Stimulated activated naive B cell treated with anti-CD40 and anti-IgM and Interleukin-4, amounts not matched to agents 10 μg/mL and 1 μg/mL and 100 μg/mL, for 72 hours (primary cell): Measurements from ENCODE around the gene KLHL17.
"Not testable (repeated sequence)": the region's sequence is repeated elsewhere in the genome, so short reads cannot be mapped to it uniquely, and the experiment has no call there.

Experiments used
- ATAC-seq, 2 donors: fragments of 150-1000 bp; cut with Tn5 transposase; replicated peaks; 2 replicates each; pipeline ENCODE4 v1.10.0; 2021; ENCODE audit warnings: moderate library complexity in 1 of 2
- DNase-seq: peaks from one replicate; pipeline ENCODE4 v3.0.0; 2021
- H3K27ac Mint-ChIP-seq: one replicate; pipeline ENCODE4 v1.8.0; 2022; ENCODE audit warnings: mild to moderate bottlenecking, mixed read lengths
- H3K27me3 Mint-ChIP-seq, 2 donors: one replicate each; pipeline ENCODE4 v1.8.0; 2022; ENCODE audit warnings: mixed read lengths in 2 of 2
- H3K36me3 Mint-ChIP-seq, 2 donors: one replicate each; pipeline ENCODE4 v1.8.0; 2022; ENCODE audit warnings: mixed read lengths in 2 of 2, mild to moderate bottlenecking in 1 of 2
- H3K4me1 Mint-ChIP-seq, 2 donors: one replicate each; pipeline ENCODE4 v1.8.0; 2022; ENCODE audit warnings: mixed read lengths in 2 of 2, mild to moderate bottlenecking in 1 of 2
- H3K4me3 Mint-ChIP-seq, 2 donors: one replicate each; pipeline ENCODE4 v1.8.0; 2022; ENCODE audit warnings: mild to moderate bottlenecking in 2 of 2, mixed read lengths in 2 of 2, moderate library complexity in 1 of 2
- H3K9me3 Mint-ChIP-seq, 2 donors: one replicate each; pipeline ENCODE4 v1.8.0; 2022; ENCODE audit warnings: mixed read lengths in 2 of 2, mild to moderate bottlenecking in 1 of 2

Gene KLHL17

DNA sequence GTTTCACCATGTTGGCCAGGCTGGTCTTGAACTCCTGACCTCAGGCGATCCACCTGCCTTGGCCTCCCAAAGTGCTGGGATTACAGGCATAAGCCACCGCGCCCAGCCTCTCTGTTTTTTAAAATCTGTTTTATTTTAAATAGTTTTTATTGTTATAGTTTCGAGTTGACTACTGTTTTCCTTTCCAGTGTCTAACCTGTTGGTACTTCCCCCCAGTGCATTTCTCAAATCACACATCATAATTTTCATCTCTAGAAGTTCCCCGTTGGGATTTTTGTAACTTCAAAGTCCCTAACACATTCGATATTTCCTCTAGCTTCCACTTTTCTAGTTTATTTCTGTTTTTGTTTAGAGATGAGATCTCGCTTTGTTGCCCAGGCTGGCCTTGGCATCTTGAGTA is 32.0 kb downstream of the KLHL17 start:
- peaks cover 9 to 13% of the 10 kb centered on the region in 2 donors for H3K9me3 Mint-ChIP-seq
- peaks cover 4 to 7% of the 10 kb centered on the region in 2 donors for H3K36me3 Mint-ChIP-seq
- H3K27ac Mint-ChIP-seq, result no peak overlapping the region
- H3K27me3 Mint-ChIP-seq, result peaks cover 45 to 82% of the 10 kb centered on the region in 2 donors
- DNase-seq (no peak), ATAC-seq (peak in 1 of 2 donors; percentile 48)
- H3K4me3 Mint-ChIP-seq, result no peak overlapping the region
- peaks cover 11 to 13% of the 10 kb centered on the region in 2 donors for H3K4me1 Mint-ChIP-seq

DNA sequence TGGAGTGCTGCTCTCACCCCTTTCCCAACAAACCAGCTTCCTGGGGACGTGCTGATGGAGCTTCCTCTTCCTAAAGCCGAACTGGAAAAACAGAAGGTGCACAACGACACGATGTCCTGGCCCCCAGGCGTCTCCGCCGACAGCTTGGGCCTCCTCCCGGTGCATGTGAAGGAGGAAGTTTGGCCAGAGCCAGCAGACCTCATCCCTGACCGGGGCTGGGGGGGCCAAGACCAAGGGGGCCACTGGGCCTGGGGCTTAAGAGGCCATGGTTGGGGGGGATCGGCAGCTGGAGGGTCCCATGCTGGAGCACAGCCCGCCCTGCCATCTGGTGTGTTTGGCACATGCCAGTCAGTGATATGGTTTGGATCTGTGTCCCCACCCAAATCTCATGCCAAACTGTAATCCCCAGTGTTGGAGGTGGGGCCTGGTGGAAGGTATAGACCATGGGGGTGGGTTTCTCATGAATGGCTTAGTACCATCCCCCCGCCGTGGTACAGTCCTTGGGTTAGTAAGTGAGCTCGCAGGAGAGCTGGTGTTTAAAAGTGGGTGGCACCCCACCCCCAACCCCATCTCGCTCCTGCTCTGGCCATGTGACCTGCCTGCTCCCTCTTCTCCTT is 33.1 kb downstream of the KLHL17 start:
- DNase-seq, result no peak
- peaks cover 9 to 12% of the 10 kb centered on the region in 2 donors for H3K9me3 Mint-ChIP-seq
- peaks cover 4 to 7% of the 10 kb centered on the region in 2 donors for H3K36me3 Mint-ChIP-seq
- peaks cover 47 to 84% of the 10 kb centered on the region in 2 donors for H3K27me3 Mint-ChIP-seq
- no peak overlapping the region for H3K4me3 Mint-ChIP-seq
- H3K4me1 Mint-ChIP-seq, result peaks cover 13 to 14% of the 10 kb centered on the region in 2 donors
- no peak for ATAC-seq
- H3K27ac Mint-ChIP-seq, result no peak overlapping the region

DNA sequence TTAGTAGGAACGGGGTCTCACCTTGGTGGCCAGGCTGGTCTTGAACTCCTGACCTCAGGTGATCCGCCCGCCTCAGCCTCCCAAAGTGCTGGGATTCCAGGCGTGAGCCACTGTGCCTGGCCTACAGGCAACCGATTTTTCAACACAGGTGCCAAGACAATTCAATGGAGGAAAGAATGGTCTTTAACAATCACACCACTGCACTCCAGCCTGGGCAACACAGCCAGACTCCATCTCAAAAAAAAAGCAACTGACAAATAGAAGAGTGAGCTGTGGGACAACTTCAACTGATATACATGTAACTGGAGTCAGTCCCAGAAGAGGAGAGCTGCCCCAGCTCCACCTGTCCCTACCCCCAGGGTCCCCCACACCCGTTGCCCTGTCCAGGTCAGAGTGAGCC is 34.2 kb downstream of the KLHL17 start:
- H3K4me3 Mint-ChIP-seq, H3K36me3 Mint-ChIP-seq, DNase-seq, ATAC-seq, H3K27ac Mint-ChIP-seq, H3K9me3 Mint-ChIP-seq: not testable (repeated sequence)
- Mint-ChIP-seq H3K4me1 (peaks cover 10 to 14% of the 10 kb centered on the region in 2 donors), H3K27me3 (peaks cover 43 to 77% of the 10 kb centered on the region in 2 donors)

DNA sequence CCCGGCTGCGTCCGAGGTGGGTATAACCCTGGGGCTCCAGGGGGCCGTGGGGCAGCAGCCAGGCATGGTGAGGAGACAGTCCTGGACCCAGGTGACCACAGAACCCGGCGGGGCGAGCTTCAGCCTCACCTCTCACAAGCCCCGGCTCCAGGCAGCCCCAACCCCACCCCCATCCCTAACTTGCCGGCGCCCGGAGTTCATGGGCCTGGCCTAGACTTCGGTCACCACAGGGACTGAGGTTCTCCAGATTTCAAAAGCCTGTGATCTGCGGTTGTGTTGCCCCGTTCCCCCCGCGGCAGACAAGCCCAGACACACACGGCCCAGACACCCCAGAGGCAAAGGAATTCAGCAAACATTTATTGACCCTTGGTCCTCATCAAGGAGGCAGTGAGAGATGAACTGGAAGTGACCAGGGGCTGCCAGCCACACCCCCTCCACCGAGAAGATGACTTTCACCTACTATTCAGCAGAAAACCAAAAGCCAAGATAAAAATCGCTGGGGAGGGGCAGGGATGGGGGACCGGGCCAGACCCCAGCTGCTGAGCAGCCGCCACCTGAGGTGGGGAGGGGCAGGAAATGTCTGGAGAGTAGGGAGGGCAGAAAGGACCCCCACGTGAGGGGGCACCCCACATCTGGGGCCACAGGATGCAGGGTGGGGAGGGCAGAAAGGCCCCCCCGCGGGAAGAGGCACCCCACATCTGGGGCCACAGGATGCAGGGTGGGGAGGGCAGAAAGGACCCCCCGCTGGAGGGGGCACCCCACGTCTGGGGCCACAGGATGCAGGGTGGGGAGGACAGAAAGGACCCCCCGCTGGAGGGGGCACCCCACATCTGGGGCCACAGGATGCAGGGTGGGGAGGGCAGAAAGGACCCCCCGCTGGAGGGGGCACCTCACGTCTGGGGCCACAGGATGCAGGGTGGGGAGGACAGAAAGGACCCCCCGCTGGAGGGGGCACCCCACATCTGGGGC is 35.6 kb downstream of the KLHL17 start:
- H3K9me3 Mint-ChIP-seq, result peaks cover 3 to 5% of the 10 kb centered on the region in 2 donors
- H3K4me1 Mint-ChIP-seq, result peaks cover 12 to 19% of the 10 kb centered on the region in 2 donors
- ATAC-seq (no peak), DNase-seq (no peak)
- peaks cover 44 to 71% of the 10 kb centered on the region in 2 donors for H3K27me3 Mint-ChIP-seq
- H3K36me3 Mint-ChIP-seq, result peaks cover 0 to 3% of the 10 kb centered on the region in 2 donors
- H3K4me3 Mint-ChIP-seq, result no peak overlapping the region
- H3K27ac Mint-ChIP-seq, result no peak overlapping the region

DNA sequence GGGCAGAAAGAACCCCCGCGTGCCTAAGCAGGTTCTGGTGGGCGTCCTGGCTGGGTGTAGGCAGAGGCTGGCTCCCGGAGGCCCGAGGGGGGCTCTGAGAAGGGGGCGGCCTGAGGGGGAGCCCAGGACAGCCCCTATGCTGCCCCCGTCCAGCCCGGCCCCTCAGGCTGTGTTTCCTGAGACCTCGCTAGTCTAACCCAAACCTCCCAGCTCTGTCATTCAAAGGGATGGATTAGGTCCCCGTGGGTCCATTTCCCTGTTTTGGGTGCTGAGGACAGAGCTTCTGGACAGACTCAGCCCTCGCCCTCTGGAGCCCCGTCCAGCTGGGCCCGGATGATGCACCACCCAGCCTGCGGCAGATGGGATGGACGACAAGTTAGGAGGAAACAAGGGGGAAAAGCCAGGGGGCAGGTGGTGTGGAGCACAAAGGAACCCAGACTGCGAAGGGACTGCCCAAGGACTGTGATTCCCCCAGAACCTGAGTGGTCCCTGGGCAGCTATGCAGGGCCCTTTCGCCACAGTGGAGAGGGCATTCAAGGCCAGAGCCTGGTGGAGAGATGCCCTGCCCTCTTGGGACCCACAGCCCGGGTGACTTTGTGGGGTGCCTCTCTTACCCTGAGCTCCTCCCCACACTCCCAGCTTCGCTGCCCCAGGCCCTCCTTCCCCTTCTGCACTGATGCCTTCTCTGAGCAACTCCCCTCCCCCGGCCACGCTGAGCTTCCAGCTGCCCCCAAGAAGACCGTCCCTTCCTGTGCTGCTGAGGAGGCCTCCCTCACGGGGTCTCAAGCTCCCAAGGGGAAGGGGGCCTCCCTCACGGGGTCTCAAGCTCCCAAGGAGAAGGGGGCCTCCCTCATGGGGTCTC is 36.7 kb downstream of the KLHL17 start:
- Mint-ChIP-seq H3K9me3 (peaks cover under 1 to 3% of the 10 kb centered on the region in 2 donors), H3K27ac (peak overlapping the region; percentile 62), H3K36me3 (no peaks in the 10 kb centered on the region), H3K4me1 (peaks cover 11 to 25% of the 10 kb centered on the region in 2 donors), H3K27me3 (peaks cover 38 to 65% of the 10 kb centered on the region in 2 donors), H3K4me3 (peak overlapping the region in 1 of 2 donors; percentile 8)
- DNase-seq, result no peak
- ATAC-seq, result no peak

DNA sequence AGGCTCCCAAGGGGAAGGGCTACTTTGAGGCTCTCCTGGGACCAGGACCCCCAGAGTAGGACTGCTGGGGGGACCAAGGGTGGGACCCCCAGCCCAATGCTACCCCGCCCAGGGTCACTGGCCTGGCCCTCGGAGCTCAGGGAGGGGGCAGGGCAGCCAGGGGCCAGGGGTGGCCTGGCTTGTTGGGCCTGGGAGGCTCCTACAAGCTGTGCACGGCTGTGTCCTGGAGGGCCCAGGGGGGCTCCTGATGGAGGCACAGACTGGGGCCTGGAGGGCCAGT is 37.3 kb downstream of the KLHL17 start:
- Mint-ChIP-seq H3K9me3 (peaks cover 0 to under 1% of the 10 kb centered on the region in 2 donors), H3K27ac (peak overlapping the region; percentile 62), H3K4me3 (no peak overlapping the region), H3K36me3 (no peaks in the 10 kb centered on the region), H3K27me3 (peaks cover 36 to 61% of the 10 kb centered on the region in 2 donors), H3K4me1 (peaks cover 9 to 22% of the 10 kb centered on the region in 2 donors)
- DNase-seq (no peak), ATAC-seq (no peak)

DNA sequence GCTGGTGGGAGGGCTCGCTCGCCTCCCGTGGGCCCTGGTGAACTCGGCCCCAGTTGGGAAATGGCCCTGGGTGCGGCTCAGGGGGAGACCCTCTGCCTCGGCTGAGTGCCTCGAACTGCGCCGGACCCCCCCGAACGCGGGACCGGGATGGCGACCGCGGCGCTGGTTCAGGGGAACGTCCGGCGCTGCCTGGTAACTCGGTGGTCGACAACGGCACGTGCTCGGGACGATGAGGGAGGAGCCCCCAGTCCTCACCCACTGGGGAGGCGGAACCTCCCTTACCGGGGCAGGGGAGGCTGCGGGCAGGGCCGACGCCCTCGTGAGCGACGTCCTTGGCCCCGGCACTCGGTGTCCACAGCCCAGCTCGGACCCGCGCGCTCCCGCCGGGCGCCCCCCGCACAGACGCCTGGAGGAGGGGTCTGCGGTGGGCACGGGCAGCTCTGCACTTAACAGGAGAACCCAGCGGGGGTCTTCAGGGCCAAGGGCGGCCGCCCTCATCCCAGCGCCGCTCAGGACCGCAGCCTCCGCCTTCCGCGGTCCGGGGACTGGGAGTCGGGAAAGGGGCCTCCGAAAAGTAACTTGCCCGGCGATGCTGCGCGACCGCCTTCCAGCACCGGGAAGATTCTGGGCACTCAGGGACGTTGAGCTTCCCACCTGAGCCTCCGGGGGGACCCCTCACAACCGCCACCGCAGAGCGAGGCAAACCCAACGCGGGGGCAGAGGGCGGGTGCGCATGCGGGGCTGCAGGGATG is 37.8 kb downstream of the KLHL17 start:
- H3K27me3 Mint-ChIP-seq, result peaks cover 39 to 60% of the 10 kb centered on the region in 2 donors
- no peaks in the 10 kb centered on the region for H3K9me3 Mint-ChIP-seq
- no peak overlapping the region for H3K27ac Mint-ChIP-seq
- no peak for DNase-seq
- H3K4me3 Mint-ChIP-seq, result peak overlapping the region; percentile 53 to 56
- H3K36me3 Mint-ChIP-seq, result no peaks in the 10 kb centered on the region
- ATAC-seq, result no peak
- H3K4me1 Mint-ChIP-seq, result peaks cover 9 to 21% of the 10 kb centered on the region in 2 donors

DNA sequence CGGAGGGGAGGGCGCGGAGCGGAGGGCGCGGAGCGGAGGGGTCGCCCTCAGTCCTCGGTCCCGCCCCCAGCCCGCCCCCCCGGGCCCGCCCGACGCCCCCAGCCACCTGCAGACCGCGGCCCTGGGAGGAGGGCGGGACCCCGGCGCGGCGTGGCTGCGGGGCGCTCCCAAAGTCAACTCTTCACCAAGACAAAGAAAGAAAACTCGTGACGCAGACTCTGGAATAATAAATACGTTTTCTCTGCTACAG is 38.3 kb downstream of the KLHL17 start:
- no peaks in the 10 kb centered on the region for H3K36me3 Mint-ChIP-seq
- no peak overlapping the region for H3K27ac Mint-ChIP-seq
- no peak for DNase-seq
- H3K27me3 Mint-ChIP-seq, result peaks cover 43 to 59% of the 10 kb centered on the region in 2 donors
- peaks cover 9 to 21% of the 10 kb centered on the region in 2 donors for H3K4me1 Mint-ChIP-seq
- no peaks in the 10 kb centered on the region for H3K9me3 Mint-ChIP-seq
- no peak for ATAC-seq
- H3K4me3 Mint-ChIP-seq, result no peak overlapping the region

DNA sequence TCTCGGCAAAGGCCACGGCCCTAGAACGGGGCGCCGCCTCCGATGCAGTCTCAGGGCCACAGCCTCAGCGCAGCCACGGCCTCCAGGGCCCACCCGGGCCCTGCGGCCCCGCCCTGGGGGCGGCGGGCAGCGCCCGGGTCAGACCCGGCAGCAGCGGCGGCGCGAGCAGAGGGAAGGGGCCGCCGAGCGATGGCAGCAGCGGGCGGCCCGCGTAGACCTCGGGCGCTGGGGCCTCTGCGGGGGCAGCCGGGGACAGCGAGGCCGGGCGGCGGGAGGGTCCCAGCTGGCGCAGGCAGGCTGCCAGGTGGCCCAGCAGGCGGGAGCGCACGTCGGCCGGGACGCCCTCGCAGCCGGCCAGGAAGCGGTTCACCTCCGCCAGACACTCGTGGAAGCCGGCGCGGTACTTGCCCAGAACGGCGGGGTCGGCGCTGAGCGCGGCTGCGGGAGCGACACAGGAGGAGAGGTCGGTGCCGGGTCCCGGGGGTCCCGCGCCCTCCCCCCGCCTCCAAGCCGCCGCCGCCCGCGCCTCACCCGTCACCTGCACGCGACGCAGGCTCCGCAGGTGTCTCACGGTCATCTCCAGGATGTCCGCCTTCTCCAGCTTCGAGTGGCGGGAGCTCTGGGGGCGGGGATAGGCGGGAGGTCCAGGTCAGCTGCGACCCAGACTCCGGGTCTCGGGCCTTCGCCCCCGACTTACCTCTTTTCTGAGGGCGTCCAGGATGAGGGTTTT is 38.8 kb downstream of the KLHL17 start:
- H3K9me3 Mint-ChIP-seq, result no peaks in the 10 kb centered on the region
- peak overlapping the region in 1 of 2 donors; percentile 35 for H3K4me3 Mint-ChIP-seq
- DNase-seq (no peak), ATAC-seq (peak in 1 of 2 donors; percentile 3)
- peaks cover 45 to 62% of the 10 kb centered on the region in 2 donors for H3K27me3 Mint-ChIP-seq
- no peak overlapping the region for H3K27ac Mint-ChIP-seq
- no peaks in the 10 kb centered on the region for H3K36me3 Mint-ChIP-seq
- H3K4me1 Mint-ChIP-seq, result peaks cover 8 to 21% of the 10 kb centered on the region in 2 donors

DNA sequence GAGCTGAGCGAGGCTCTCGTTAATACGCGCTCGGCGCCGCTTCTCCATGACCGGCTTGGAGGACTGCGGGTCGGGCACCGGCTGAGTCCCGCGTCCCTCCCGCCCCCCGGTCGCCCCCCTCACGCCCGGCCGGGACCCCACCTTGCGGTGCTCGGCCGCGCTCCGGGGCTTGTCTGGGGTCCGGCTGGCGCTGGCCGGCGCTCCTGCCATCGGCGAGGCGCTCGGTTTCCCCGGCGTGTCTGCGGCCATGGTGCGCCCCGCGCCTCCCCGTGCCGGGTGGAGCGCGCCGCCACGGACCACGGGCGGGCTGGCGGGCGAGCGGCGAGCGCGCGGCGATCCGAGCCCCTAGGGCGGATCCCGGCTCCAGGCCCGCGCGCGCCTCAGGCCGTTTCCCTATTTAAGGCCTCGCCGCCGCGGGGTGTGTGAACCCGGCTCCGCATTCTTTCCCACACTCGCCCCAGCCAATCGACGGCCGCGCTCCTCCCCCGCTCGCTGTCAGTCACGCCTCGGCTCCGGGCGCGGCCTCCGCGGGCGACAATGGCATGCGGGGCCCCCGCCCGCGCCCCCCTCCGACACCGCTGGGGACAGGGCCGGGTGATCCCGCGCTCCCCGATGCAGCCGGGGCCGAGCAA is 39.5 kb downstream of the KLHL17 start, which contains the start of gene HES4:
Gene HES4 (minus strand): TSS at position 373 of the 632 bp plus-strand sequence. CDS start 124 bp downstream, at position 249.
- Mint-ChIP-seq H3K27me3 (peaks cover 49 to 63% of the 10 kb centered on the region in 2 donors), H3K27ac (peak within 1 kb of the TSS; percentile 84), H3K4me1 (peaks cover 11 to 27% of the 10 kb centered on the region in 2 donors), H3K9me3 (no peaks in the 10 kb centered on the region), H3K36me3 (no peaks in the 10 kb centered on the region), H3K4me3 (peak within 1 kb of the TSS; percentile 75 to 82)
- no peak for DNase-seq
- peak; percentile 48 to 60 for ATAC-seq

DNA sequence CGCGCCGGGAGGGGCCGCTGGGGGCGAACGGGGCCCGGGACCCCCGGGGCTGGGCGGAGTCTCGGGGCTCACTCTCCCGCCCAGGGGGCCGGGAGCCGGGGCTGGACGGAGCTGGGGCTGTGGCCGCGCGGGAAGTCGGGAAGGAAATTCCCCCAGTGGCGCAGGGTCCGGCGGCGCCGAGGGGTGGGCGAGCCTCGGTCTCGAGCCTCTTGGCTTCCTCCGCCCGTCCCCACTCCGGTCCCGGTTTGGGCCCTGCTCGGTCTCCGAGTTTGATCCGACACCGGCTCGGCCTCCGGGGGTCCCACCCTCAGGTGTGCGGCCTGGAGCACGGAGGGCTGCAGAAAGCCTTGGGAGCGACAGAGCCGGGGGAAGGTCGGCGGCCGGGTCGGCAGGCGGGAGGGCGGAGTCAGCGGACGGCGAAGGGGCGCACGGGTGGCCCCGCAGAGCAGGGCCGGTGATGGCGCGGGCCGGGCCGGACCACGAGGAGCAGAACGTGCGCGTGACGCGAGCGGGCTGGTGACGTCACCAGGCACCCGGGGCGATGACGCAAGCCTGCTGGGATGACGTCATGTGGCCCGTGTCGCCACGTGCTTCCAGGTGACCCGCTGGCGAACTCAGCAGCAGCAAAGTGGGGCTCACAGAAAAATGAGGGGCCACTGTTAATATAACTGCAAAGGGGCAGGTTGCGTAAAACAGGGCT is 40.1 kb downstream of the KLHL17 start:
- H3K27ac Mint-ChIP-seq, result peak overlapping the region; percentile 84
- H3K36me3 Mint-ChIP-seq, result no peaks in the 10 kb centered on the region
- H3K4me1 Mint-ChIP-seq, result peaks cover 16 to 32% of the 10 kb centered on the region in 2 donors
- peaks cover 49 to 63% of the 10 kb centered on the region in 2 donors for H3K27me3 Mint-ChIP-seq
- peak overlapping the region; percentile 75 to 82 for H3K4me3 Mint-ChIP-seq
- ATAC-seq (peak; percentile 19 to 24), DNase-seq (no peak)
- H3K9me3 Mint-ChIP-seq, result no peaks in the 10 kb centered on the region

DNA sequence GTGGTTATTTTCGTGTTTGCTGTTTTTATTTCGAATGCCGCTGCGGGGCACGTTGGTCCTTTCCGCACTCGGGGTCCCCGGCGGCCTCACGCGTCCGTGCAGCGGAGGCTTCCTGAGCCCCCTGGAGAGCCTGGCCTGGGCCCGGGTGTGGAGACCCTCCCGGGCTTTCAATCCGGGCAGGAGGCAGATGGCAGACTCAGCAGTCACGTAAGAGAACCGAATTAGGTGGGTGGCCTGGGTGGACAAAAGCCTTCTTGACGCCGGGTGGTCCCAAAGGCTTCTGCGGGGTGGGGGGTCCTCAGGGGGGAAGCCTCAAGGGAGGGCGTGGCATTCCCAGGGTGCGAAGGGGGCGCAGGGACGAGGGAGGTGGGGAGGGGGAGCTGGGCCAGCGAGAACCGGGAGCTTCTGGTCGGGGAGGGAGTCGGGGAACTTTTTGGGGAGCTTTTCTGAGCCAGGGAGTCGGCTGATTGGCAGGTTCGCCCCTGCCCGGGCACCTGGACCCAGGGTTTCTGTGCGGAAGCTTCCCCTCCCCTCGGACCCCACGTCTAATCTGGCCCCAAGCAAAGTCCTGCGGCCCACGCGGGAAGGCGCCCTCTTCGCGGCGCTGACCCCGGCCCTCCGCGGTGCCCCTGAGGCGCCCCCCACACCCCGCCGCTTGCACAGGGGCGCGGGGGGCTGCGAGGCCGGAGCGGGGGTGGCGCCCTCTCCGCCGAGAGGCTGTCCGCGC is 40.8 kb downstream of the KLHL17 start:
- Mint-ChIP-seq H3K4me1 (peaks cover 14 to 27% of the 10 kb centered on the region in 2 donors), H3K27ac (peak overlapping the region; percentile 84), H3K9me3 (no peaks in the 10 kb centered on the region), H3K27me3 (peaks cover 49 to 62% of the 10 kb centered on the region in 2 donors), H3K4me3 (peak overlapping the region; percentile 75 to 82), H3K36me3 (no peaks in the 10 kb centered on the region)
- DNase-seq, result no peak
- no peak for ATAC-seq
